ENCODE data around the gene CCDC188. TPM values are rescaled to one million over a fixed set of nuclear protein-coding genes. Genes with fewer than 3 reads are reported as not detected.

CCDC188 gene
- total and polyA plus RNA-seq, 8 donors = 0.10 to 40.8 (median 0.76) TPM; not detected in 1

DNA sequence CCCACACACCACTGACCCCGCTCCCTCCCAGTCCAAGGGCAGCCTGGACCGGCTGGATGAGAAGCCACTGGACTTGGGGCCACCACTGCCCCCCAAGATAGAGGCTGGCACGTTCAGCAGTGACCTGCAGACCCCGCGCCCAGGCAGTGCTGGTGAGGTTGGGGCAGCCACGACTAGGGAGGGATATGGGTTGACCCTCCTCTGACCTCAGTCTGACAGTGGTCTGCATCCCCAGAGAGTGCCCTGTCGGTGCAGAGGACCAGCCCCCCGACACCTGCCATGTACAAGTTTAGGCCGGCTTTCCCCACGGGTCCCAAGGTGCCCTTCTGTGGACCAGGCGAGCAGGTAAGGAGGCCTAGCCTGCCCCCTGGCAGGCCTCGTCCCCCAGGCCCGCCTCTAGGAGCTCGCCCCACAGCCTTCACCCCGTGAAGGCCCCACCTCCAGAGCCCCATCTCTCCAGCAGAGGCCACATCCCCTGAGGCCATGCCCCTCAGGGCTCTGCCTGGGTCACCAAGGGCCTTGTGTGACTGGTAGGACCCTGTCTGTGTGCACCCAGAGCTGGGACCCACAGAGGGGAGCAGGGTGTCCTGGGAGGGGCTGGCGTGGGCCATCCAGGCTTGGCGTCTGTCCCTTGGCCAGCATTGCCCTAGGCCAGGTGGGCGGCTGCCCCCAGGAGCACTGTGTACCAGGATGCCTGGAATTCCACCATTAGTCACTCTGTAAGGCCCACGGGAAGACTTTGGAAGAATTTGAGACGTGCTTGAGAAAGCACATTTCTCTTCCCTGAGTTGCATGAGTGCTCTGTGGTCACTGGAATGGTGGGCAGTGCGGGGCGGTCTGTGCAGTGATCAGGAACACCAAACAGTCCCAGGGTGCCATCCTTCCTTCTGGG is 9.4 kb downstream of the CCDC188 start:
- peaks cover 7 to 70% (median 60%) of the 10 kb centered on the region in 4 donors for H3K36me3 ChIP-seq
- 81 to 93% (median 89%) methylated on average over 13 to 22 of the region's 22 CpGs for WGBS, 5 donors
- H3K27ac ChIP-seq = no peak overlapping the region
- H3K9me3 ChIP-seq = no peaks in the 10 kb centered on the region
- DNase-seq = no peak
- peaks cover 20 to 24% (median 22%) of the 10 kb centered on the region in 4 donors for H3K4me1 ChIP-seq
- intact Hi-C loops (cut with DNase I; ENCODE audit: low total_unique reads) = no loop called here
- no peak overlapping the region for H3K4me3 ChIP-seq
- TF ChIP-seq EP300 (IDR thresholded peaks at IDR 0.05) (no peak), POLR2A (IDR thresholded peaks at IDR 0.05) (no peak), POLR2AphosphoS5 (IDR thresholded peaks at IDR 0.05) (no peak)
- TF ChIP-seq, protein P1, sequence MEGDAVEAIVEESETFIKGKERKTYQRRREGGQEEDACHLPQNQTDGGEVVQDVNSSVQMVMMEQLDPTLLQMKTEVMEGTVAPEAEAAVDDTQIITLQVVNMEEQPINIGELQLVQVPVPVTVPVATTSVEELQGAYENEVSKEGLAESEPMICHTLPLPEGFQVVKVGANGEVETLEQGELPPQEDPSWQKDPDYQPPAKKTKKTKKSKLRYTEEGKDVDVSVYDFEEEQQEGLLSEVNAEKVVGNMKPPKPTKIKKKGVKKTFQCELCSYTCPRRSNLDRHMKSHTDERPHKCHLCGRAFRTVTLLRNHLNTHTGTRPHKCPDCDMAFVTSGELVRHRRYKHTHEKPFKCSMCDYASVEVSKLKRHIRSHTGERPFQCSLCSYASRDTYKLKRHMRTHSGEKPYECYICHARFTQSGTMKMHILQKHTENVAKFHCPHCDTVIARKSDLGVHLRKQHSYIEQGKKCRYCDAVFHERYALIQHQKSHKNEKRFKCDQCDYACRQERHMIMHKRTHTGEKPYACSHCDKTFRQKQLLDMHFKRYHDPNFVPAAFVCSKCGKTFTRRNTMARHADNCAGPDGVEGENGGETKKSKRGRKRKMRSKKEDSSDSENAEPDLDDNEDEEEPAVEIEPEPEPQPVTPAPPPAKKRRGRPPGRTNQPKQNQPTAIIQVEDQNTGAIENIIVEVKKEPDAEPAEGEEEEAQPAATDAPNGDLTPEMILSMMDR (IDR thresholded peaks at IDR 0.05) = no peak
- no peaks in the 10 kb centered on the region for H3K27me3 ChIP-seq

DNA sequence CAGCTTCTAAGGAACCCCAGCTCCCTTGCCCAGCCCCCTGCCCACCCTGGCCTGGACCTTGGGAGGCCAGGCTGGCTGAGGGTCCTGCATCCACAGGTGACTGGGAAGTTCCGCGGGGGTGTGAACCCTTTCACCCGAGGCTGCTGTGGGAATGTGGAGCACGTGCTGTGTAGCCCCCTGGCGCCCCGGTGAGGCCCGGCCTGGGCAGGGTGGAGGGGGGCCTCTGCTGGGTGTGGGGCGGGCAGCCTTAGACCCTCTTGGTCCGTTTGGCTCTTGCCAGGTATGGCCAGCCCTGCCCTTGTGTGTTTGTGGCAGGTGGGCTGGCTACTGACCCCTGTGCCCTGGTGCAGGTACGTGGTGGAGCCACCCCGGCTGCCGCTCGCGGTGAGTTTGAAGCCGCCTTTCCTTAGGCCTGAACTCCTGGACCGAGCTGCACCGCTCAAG is 10.3 kb downstream of the CCDC188 start:
- Histone ChIP-seq H3K36me3 (peaks cover 7 to 66% (median 57%) of the 10 kb centered on the region in 4 donors), H3K27me3 (no peaks in the 10 kb centered on the region), H3K27ac (no peak overlapping the region), H3K4me3 (no peak overlapping the region), H3K4me1 (peaks cover 23 to 33% (median 31%) of the 10 kb centered on the region in 4 donors), H3K9me3 (no peaks in the 10 kb centered on the region)
- intact Hi-C loops (cut with DNase I; ENCODE audit: low total_unique reads) = no loop called here
- DNase-seq = no peak
- 91 to 94% (median 94%) methylated on average over 11 to 17 of the region's 17 CpGs for WGBS, 5 donors
- TF ChIP-seq POLR2AphosphoS5 (IDR thresholded peaks at IDR 0.05) (no peak), POLR2A (IDR thresholded peaks at IDR 0.05) (no peak)

DNA sequence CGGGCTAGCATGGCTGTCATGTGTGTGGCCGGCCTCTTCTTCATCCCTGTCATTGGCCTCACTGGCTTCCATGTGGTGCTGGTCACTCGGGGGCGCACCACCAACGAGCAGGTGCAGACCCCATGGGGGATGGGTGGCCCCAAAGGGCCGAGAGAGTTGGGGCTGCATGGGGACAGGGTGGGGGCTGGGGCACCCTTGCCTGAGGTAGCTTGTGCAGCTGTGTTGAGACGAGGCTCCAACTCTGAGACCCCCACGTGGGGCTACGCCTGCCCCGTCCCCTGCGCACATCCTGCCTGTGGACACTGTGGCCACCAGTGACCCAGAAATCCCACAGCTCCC is 10.8 kb downstream of the CCDC188 start:
- H3K27ac ChIP-seq = no peak overlapping the region
- WGBS, 5 donors = 89 to 100% (median 93%) methylated on average over 1 to 11 of the region's 11 CpGs
- H3K36me3 ChIP-seq = peaks cover 7 to 61% (median 52%) of the 10 kb centered on the region in 4 donors
- H3K9me3 ChIP-seq = no peaks in the 10 kb centered on the region
- TF ChIP-seq, protein P1 (IDR thresholded peaks at IDR 0.05) = no peak
- TF ChIP-seq POLR2AphosphoS5 (IDR thresholded peaks at IDR 0.05) (no peak), EP300 (IDR thresholded peaks at IDR 0.05) (no peak), POLR2A (IDR thresholded peaks at IDR 0.05) (no peak)
- H3K27me3 ChIP-seq = no peaks in the 10 kb centered on the region
- intact Hi-C loops (cut with DNase I; ENCODE audit: low total_unique reads) = no loop called here
- no peak for DNase-seq
- H3K4me3 ChIP-seq = no peak overlapping the region
- peaks cover 27 to 37% (median 36%) of the 10 kb centered on the region in 4 donors for H3K4me1 ChIP-seq

DNA sequence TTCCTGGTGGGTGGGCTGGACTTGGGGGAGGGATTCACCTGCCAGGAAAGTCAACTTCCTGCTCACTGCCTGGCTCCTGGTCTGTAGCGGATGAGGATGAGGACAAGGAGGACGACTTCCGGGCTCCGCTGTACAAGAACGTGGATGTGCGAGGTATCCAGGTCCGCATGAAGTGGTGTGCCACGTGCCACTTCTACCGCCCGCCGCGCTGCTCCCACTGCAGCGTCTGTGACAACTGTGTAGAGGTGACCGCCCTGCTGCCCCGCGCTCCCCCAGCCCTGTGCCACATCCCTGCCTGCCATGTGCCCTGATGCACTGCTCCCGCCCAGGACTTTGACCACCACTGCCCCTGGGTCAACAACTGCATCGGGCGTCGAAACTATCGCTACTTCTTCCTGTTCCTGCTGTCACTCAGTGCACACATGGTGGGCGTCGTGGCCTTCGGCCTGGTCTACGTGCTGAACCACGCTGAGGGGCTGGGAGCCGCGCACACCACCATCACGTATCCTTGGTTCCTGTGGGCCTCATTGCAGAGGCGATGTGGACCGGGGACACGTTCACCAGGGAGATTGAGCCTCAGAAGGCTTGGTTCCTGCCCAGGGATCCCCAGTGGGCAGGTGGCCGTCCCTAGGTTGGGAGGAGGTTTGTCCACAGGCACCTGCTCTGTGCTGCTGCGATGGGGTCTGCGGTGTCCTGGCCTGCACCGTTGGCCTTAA is 11.3 kb downstream of the CCDC188 start:
- WGBS, 5 donors = 91 to 94% (median 93%) methylated on average over 16 to 36 of the region's 36 CpGs
- peaks cover 7 to 56% (median 49%) of the 10 kb centered on the region in 4 donors for H3K36me3 ChIP-seq
- H3K27ac ChIP-seq = no peak overlapping the region
- TF ChIP-seq POLR2AphosphoS5 (IDR thresholded peaks at IDR 0.05) (no peak), POLR2A (IDR thresholded peaks at IDR 0.05) (no peak), EP300 (IDR thresholded peaks at IDR 0.05) (no peak)
- TF ChIP-seq, protein P1 (IDR thresholded peaks at IDR 0.05) = no peak
- H3K9me3 ChIP-seq = no peaks in the 10 kb centered on the region
- no peak overlapping the region for H3K4me3 ChIP-seq
- no peak for DNase-seq
- no peaks in the 10 kb centered on the region for H3K27me3 ChIP-seq
- peaks cover 28 to 43% (median 41%) of the 10 kb centered on the region in 4 donors for H3K4me1 ChIP-seq
- intact Hi-C loops (cut with DNase I; ENCODE audit: low total_unique reads) = no loop called here
